B cell (primary cell): Measurements from ENCODE around the gene ZC3H7A. TPM values are rescaled to one million over a fixed set of nuclear protein-coding genes. Genes with fewer than 3 reads are reported as not detected.

Experiments
- ATAC-seq: fragments of 200-7000 bp; cut with Tn5 transposase; one replicate; pipeline ENCODE4 v1.10.0; 2021; ENCODE audit warnings: low read depth, mild to moderate bottlenecking, moderate number of reproducible peaks, moderate library complexity
- CTCF ChIA-PET: fragments of 350-600 bp; sonication (Branson Sonifier 250); formaldehyde crosslinking; loops from one replicate; lab custom pipeline; 2021; ENCODE audit warnings: antibody characterized with exemption, inconsistent platforms; lab: Charles Lee
- POLR2A ChIA-PET: fragments of 350-600 bp; sonication (Branson Sonifier 250); formaldehyde crosslinking; loops from one replicate; lab custom pipeline; 2021; ENCODE audit warnings: antibody characterized with exemption; lab: Charles Lee
- DNase-seq: peaks from one replicate; pipeline ENCODE4 v3.0.0; 2013
- H2AFZ ChIP-seq: 2 replicates; pipeline ENCODE4 v1.6.1; 2012; ENCODE audit warnings: mild to moderate bottlenecking, low read depth, low read length; ENCODE audit not compliant: insufficient read depth, poor library complexity, severe bottlenecking
- H3K27ac ChIP-seq, 2 donors: 1 replicate in 1 of 2; 2 replicates in 1 of 2; pipeline ENCODE4 v1.5.1; 2012 to 2013; ENCODE audit warnings: low read length in 2 of 2, mild to moderate bottlenecking in 2 of 2, moderate library complexity in 1 of 2
- H3K27me3 ChIP-seq, 4 experiments: fragments of 200-600 bp in 1 of 4; sonication (generic) in 1 of 4; replicated peaks in 1 of 4; 1 replicate in 2 of 4; 2 replicates in 2 of 4; pipeline versions ENCODE4 v1.6.1 to v1.7.0; 2013 to 2016; ENCODE audit warnings: low read length in 3 of 4, mild to moderate bottlenecking in 2 of 4, mixed read lengths in 1 of 4, moderate library complexity in 1 of 4; ENCODE audit not compliant: insufficient read depth in 4 of 4, control insufficient read depth in 3 of 4; ENCODE audit errors: control extremely low read depth in 1 of 4
- H3K36me3 ChIP-seq, 2 experiments: replicated peaks in 1 of 2; 1 replicate in 1 of 2; 2 replicates in 1 of 2; pipeline versions ENCODE4 v1.6.1 to v1.7.1; 2013; ENCODE audit warnings: low read length in 1 of 2; ENCODE audit not compliant: insufficient read depth in 2 of 2, control insufficient read depth in 1 of 2; ENCODE audit errors: control extremely low read depth in 1 of 2, extremely low read depth in 1 of 2
- H3K4me1 ChIP-seq, 2 donors: fragments of 200-600 bp in 1 of 2; sonication (generic) in 1 of 2; 1 replicate in 1 of 2; 2 replicates in 1 of 2; pipeline versions ENCODE4 v1.5.1 to v1.6.1; 2013 to 2017; ENCODE audit warnings: low read length in 2 of 2; ENCODE audit not compliant: control insufficient read depth in 2 of 2, insufficient read depth in 2 of 2
- H3K4me2 ChIP-seq: replicated peaks from 2 replicates; pipeline ENCODE3; 2012; ENCODE audit warnings: mild to moderate bottlenecking, low read depth, low read length; ENCODE audit not compliant: poor library complexity, severe bottlenecking
- H3K4me3 ChIP-seq, 5 experiments: fragments of 200-600 bp in 1 of 5; sonication (generic) in 1 of 5; 1 replicate in 3 of 5; 2 replicates in 2 of 5; pipeline versions ENCODE4 v1.5.1 to v1.7.0; 2011 to 2016; ENCODE audit warnings: low read length in 4 of 5, mild to moderate bottlenecking in 4 of 5, low read depth in 2 of 5, control low read depth in 1 of 5, moderate library complexity in 1 of 5; ENCODE audit not compliant: insufficient read depth in 1 of 5; ENCODE audit errors: control extremely low read depth in 1 of 5, extremely low read depth in 1 of 5
- H3K79me2 ChIP-seq: fragments of 200-600 bp; sonication (generic); one replicate; pipeline ENCODE4 v1.6.0; 2016; ENCODE audit warnings: low read length; ENCODE audit not compliant: control insufficient read depth, insufficient read depth
- H3K9ac ChIP-seq: fragments of 200-600 bp; sonication (generic); 2 replicates; pipeline ENCODE4 v1.6.1; 2017; ENCODE audit warnings: mild to moderate bottlenecking, low read length, moderate library complexity
- H3K9me3 ChIP-seq, 3 donors: one replicate each; pipeline versions ENCODE4 v1.6.1 to v1.7.1; 2013; ENCODE audit warnings: low read length in 2 of 3; ENCODE audit not compliant: control insufficient read depth in 2 of 3, insufficient read depth in 1 of 3; ENCODE audit errors: control extremely low read depth in 1 of 3
- H4K20me1 ChIP-seq: 2 replicates; pipeline ENCODE4 v1.6.0; 2012; ENCODE audit warnings: mild to moderate bottlenecking, low read length; ENCODE audit not compliant: insufficient read depth, control insufficient read depth, poor library complexity, severe bottlenecking
- H3K27ac Mint-ChIP-seq: one replicate; pipeline ENCODE4 v1.8.0; 2021; ENCODE audit warnings: mixed read lengths
- H3K27me3 Mint-ChIP-seq: one replicate; pipeline ENCODE4 v1.8.0; 2021; ENCODE audit warnings: mixed read lengths
- H3K4me1 Mint-ChIP-seq: one replicate; pipeline ENCODE4 v1.8.0; 2021; ENCODE audit warnings: mixed read lengths
- H3K4me3 Mint-ChIP-seq: one replicate; pipeline ENCODE4 v1.8.0; 2021; ENCODE audit warnings: mixed read lengths
- H3K9me3 Mint-ChIP-seq: one replicate; pipeline ENCODE4 v1.8.0; 2022; ENCODE audit warnings: mixed read lengths; ENCODE audit not compliant: insufficient read depth
- EZH2 ChIP-seq: IDR thresholded peaks from 2 replicates; pipeline ENCODE4 v1.6.1; 2012; ENCODE audit warnings: borderline replicate concordance, low read depth, mild to moderate bottlenecking, moderate library complexity, low read length; ENCODE audit not compliant: insufficient read depth, poor library complexity, severe bottlenecking
- WGBS: methylation state at CpG from one replicate; pipeline ENCODE4 v1.1.5; 2013; ENCODE audit warnings: missing lambda C conversion rate; ENCODE audit not compliant: insufficient coverage; 5-methylcytosine and 5-hydroxymethylcytosine counted together
- intact Hi-C: fragments of 100-400 bp; cut with micrococcal nuclease; formaldehyde crosslinking; loops from one replicate; pipeline ENCODE4 v1.10.0; 2022
- polyA plus RNA-seq: library from polyadenylated mRNA; depleted of rRNA; stranded (reverse); fragments of >200 nt; gene quantifications from 2 replicates; pipeline ENCODE4 v1.2.3, GENCODE V29; 2012
- total RNA-seq, 2 donors: library from RNA; stranded (reverse); fragments of 120-200 nt in 1 of 2; gene quantifications; 1 replicate in 1 of 2; 2 replicates in 1 of 2; pipeline versions ENCODE4 v1.2.3 to v1.2.4, GENCODE V29; 2013 to 2022
- TF ChIP-seq, protein P1 (sequence below): fragments of 200-600 bp; IDR thresholded peaks from one replicate; pipeline ENCODE4 v1.8.0; 2022; ENCODE audit warnings: antibody characterized with exemption, mild to moderate bottlenecking

The ZC3H7A gene
- total and polyA plus RNA-seq, 2 donors (not counting 1 experiment from before 2014, with no cell fraction given) = 40.8 to 126 TPM

DNA sequence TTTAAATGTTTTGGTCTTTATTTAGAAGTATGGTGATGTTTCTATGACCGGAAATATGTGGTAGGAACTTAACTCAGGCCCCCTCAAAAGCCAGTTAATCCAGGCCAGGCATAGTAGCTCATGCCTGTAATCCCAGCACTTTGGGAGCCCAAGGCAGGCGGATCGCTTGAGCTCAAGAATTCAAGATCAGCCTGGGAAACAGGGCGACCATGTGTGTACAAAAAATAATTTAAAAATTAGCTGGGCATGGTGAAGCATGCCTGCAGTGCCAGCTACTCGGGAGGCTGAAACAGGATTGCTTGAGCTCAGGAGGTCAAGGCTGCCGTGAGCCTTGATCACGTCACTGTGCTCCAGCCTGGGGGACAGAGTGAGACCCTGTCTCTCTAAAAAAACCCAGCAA is 44.0 kb upstream of the ZC3H7A start:
- Histone ChIP-seq H3K79me2 (peaks cover 22% of the 10 kb centered on the region), H3K4me1 (no peaks in the 10 kb centered on the region), H3K4me2 (no peak overlapping the region), H3K36me3 (peaks cover 8 to 87% of the 10 kb centered on the region in 2 experiments), H2AFZ (no peak overlapping the region), H4K20me1 (peaks cover 27% of the 10 kb centered on the region), H3K9me3 (no peaks in the 10 kb centered on the region), H3K9ac (no peak overlapping the region), H3K27me3 (no peaks in the 10 kb centered on the region), H3K4me3 (no peak overlapping the region), H3K27ac (no peak overlapping the region)
- POLR2A ChIA-PET = no interaction called here
- H3K9me3 Mint-ChIP-seq = no peaks in the 10 kb centered on the region
- DNase-seq (no peak), ATAC-seq (no peak)
- intact Hi-C loops = no loop called here
- H3K4me3 Mint-ChIP-seq = no peak overlapping the region
- TF ChIP-seq, protein P1, sequence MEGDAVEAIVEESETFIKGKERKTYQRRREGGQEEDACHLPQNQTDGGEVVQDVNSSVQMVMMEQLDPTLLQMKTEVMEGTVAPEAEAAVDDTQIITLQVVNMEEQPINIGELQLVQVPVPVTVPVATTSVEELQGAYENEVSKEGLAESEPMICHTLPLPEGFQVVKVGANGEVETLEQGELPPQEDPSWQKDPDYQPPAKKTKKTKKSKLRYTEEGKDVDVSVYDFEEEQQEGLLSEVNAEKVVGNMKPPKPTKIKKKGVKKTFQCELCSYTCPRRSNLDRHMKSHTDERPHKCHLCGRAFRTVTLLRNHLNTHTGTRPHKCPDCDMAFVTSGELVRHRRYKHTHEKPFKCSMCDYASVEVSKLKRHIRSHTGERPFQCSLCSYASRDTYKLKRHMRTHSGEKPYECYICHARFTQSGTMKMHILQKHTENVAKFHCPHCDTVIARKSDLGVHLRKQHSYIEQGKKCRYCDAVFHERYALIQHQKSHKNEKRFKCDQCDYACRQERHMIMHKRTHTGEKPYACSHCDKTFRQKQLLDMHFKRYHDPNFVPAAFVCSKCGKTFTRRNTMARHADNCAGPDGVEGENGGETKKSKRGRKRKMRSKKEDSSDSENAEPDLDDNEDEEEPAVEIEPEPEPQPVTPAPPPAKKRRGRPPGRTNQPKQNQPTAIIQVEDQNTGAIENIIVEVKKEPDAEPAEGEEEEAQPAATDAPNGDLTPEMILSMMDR = no peak
- no peak for TF ChIP-seq EZH2
- WGBS = 95% methylated on average over 6 of the region's 7 CpGs
- no peak overlapping the region for H3K27ac Mint-ChIP-seq
- H3K27me3 Mint-ChIP-seq = no peaks in the 10 kb centered on the region
- peaks cover 2% of the 10 kb centered on the region for H3K4me1 Mint-ChIP-seq
- CTCF ChIA-PET = interaction anchor here (0.7 to 1.2 kb wide), 2 partner anchors 9 to 126 kb away, joined by 3 read pairs; no protein-coding TSS in a partner anchor

DNA sequence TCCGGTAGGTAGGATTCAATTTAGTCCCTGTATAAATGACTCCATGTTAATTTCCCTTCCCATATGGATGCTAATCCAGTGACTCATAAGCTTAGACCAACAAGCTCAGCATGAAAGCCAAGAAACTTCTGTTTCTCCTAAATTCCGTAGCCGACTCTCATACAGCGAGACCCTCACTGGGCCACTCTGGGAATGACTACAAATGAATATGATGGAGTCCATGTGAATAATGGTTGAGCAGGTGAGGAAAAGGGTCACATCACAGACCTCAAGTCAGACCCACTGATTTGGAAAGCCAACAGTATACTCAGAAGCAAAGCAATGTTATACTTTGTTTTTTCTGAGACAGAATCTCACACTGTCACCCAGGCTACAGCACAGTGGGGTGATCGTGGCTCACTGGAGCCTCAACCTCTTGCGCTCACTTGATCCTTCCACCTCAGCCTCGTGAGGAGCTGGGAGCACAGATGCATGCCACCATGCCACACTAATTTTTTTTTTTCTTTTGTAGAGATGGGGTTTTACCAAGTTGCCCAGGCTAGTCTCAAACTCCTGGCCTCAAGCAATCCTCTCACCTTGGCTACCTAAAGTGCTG is 39.7 kb upstream of the ZC3H7A start:
- no peak for TF ChIP-seq EZH2
- TF ChIP-seq, protein P1 = no peak
- Histone ChIP-seq H3K9ac (no peak overlapping the region), H3K4me3 (no peak overlapping the region), H3K79me2 (no peaks in the 10 kb centered on the region), H3K4me1 (no peaks in the 10 kb centered on the region), H3K27me3 (no peaks in the 10 kb centered on the region), H4K20me1 (peaks cover 6% of the 10 kb centered on the region), H3K36me3 (peaks cover 8 to 53% of the 10 kb centered on the region in 2 experiments), H3K27ac (no peak overlapping the region), H2AFZ (no peak overlapping the region), H3K4me2 (no peak overlapping the region), H3K9me3 (no peaks in the 10 kb centered on the region)
- ATAC-seq (no peak), DNase-seq (no peak)
- CTCF ChIA-PET = no interaction called here
- no peaks in the 10 kb centered on the region for H3K27me3 Mint-ChIP-seq
- no peak overlapping the region for H3K4me3 Mint-ChIP-seq
- intact Hi-C loops = no loop called here
- H3K9me3 Mint-ChIP-seq = no peaks in the 10 kb centered on the region
- H3K27ac Mint-ChIP-seq = no peak overlapping the region
- H3K4me1 Mint-ChIP-seq = no peaks in the 10 kb centered on the region
- WGBS = 100% methylated on average over 3 of the region's 7 CpGs
- POLR2A ChIA-PET = no interaction called here
